D721Med (cell line): ENCODE measurements around the gene LILRB5.
"Not testable (repeated sequence)": the region's sequence is repeated elsewhere in the genome, so short reads cannot be mapped to it uniquely, and the experiment has no call there.

Source experiments
- DNase-seq: peaks from one replicate; pipeline ENCODE4 v3.0.0; 2011; ENCODE audit warnings: low spot score; ENCODE audit not compliant: insufficient read length
- FAIRE-seq: peaks from 2 replicates; lab custom pipeline; 2011; peaks lifted over from hg19 to GRCh38; lab: Jason Lieb, UNC
- CTCF ChIP-seq: IDR thresholded peaks from 2 replicates; pipeline ENCODE4 v1.5.1; 2012; ENCODE audit warnings: mild to moderate bottlenecking, control low read depth; ENCODE audit not compliant: insufficient read depth; ENCODE audit errors: missing control alignments

The LILRB5 gene

GRCh38 chr19:54216869-54217268 is 40.2 kb downstream of the LILRB5 start:
- FAIRE-seq (no peak), DNase-seq (no peak)
- TF ChIP-seq CTCF, result no peak

- not testable (repeated sequence) for FAIRE-seq, DNase-seq
These were observed 42.3 kb downstream of the LILRB5 start for GRCh38 chr19:54214734-54215133.

- not testable (repeated sequence) for DNase-seq, FAIRE-seq
These were observed 42.9 kb downstream of the LILRB5 start for GRCh38 chr19:54214217-54214616.

GRCh38 chr19:54211235-54211634 is 45.8 kb downstream of the LILRB5 start:
- no peak for DNase-seq
- FAIRE-seq, result no peak

GRCh38 chr19:54209811-54210494 is 47.1 kb downstream of the LILRB5 start:
- FAIRE-seq, result no peak
- no peak for DNase-seq
- TF ChIP-seq CTCF, result no peak

More at GRCh38 chr19:54211235-54211634, 45.8 kb downstream of the LILRB5 start:
- TF ChIP-seq CTCF, result no peak

- no peak for TF ChIP-seq CTCF
- DNase-seq (no peak), FAIRE-seq (no peak)
These were observed 47.8 kb downstream of the LILRB5 start for GRCh38 chr19:54209058-54209810.

- no peak for TF ChIP-seq CTCF
- FAIRE-seq (no peak), DNase-seq (no peak)
These were observed 48.4 kb downstream of the LILRB5 start for GRCh38 chr19:54208784-54209057.

GRCh38 chr19:54207983-54208783 is 48.9 kb downstream of the LILRB5 start:
- no peak for DNase-seq
- no peak for FAIRE-seq
- TF ChIP-seq CTCF, result no peak
